Peyer's patch (tissue), 4 donors: Measurements from ENCODE around the gene COX6A2. TPM values are rescaled to one million over a fixed set of nuclear protein-coding genes. Genes with fewer than 3 reads are reported as not detected.

Source experiments
- DNase-seq, 3 donors: peaks; one replicate each; pipeline ENCODE4 v3.0.0-alpha.2; 2017 to 2019
- H3K27ac ChIP-seq, 4 donors: fragments of 200-600 bp; sonication (generic); one replicate each; pipeline ENCODE4 v1.5.1; 2016 to 2019
- H3K27me3 ChIP-seq, 2 donors: fragments of 200-600 bp; sonication (generic); one replicate each; pipeline ENCODE4 v1.5.1; 2019
- H3K36me3 ChIP-seq, 3 donors: fragments of 200-600 bp; sonication (generic); one replicate each; pipeline ENCODE4 v1.5.1; 2016 to 2019
- H3K4me1 ChIP-seq, 4 donors: fragments of 200-600 bp; sonication (generic); one replicate each; pipeline ENCODE4 v1.5.1; 2016 to 2019
- H3K4me3 ChIP-seq, 4 donors: fragments of 200-600 bp; sonication (generic); 1 replicate in 3 of 4; 2 replicates in 1 of 4; pipeline ENCODE4 v1.5.1; 2016 to 2019; ENCODE audit warnings: mild to moderate bottlenecking in 1 of 4
- H3K9me3 ChIP-seq, 4 donors: fragments of 200-600 bp; sonication (generic); one replicate each; pipeline ENCODE4 v1.5.1; 2016 to 2019; ENCODE audit warnings: mild to moderate bottlenecking in 1 of 4
- POLR2A ChIP-seq, 2 donors: fragments of 450-650 bp; IDR thresholded peaks; one replicate each; pipeline ENCODE4 v1.5.1; 2017; ENCODE audit warnings: antibody characterized with exemption in 2 of 2, mild to moderate bottlenecking in 2 of 2, moderate library complexity in 2 of 2
- total RNA-seq, 4 donors: library from RNA; depleted of rRNA; stranded (reverse); fragments of >200 nt; gene quantifications; one replicate each; pipeline ENCODE4 v1.1.0, GENCODE V29; 2016
- TF ChIP-seq, protein P1 (sequence below), 6 experiments: fragments of 450-650 bp in 4 of 6; fragments of 200-600 bp in 2 of 6; sonication (generic) in 1 of 6; IDR thresholded peaks; one replicate each; pipeline ENCODE4 v1.5.1; 2017 to 2019; ENCODE audit warnings: antibody characterized with exemption in 6 of 6, mild to moderate bottlenecking in 3 of 6, moderate library complexity in 1 of 6

Gene COX6A2
- total RNA-seq, 4 donors from 2014 or later = not detected

- Histone ChIP-seq H3K36me3 (no peaks in the 10 kb centered on the region), H3K9me3 (no peaks in the 10 kb centered on the region), H3K27me3 (no peaks in the 10 kb centered on the region), H3K4me3 (no peak overlapping the region), H3K27ac (no peak overlapping the region), H3K4me1 (peaks cover 0 to 9% (median 0%) of the 10 kb centered on the region in 4 donors)
- TF ChIP-seq, protein P1, sequence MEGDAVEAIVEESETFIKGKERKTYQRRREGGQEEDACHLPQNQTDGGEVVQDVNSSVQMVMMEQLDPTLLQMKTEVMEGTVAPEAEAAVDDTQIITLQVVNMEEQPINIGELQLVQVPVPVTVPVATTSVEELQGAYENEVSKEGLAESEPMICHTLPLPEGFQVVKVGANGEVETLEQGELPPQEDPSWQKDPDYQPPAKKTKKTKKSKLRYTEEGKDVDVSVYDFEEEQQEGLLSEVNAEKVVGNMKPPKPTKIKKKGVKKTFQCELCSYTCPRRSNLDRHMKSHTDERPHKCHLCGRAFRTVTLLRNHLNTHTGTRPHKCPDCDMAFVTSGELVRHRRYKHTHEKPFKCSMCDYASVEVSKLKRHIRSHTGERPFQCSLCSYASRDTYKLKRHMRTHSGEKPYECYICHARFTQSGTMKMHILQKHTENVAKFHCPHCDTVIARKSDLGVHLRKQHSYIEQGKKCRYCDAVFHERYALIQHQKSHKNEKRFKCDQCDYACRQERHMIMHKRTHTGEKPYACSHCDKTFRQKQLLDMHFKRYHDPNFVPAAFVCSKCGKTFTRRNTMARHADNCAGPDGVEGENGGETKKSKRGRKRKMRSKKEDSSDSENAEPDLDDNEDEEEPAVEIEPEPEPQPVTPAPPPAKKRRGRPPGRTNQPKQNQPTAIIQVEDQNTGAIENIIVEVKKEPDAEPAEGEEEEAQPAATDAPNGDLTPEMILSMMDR (IDR thresholded peaks at IDR 0.05) = no peak
- TF ChIP-seq POLR2A (IDR thresholded peaks at IDR 0.05) = no peak
- no peak for DNase-seq
Measured at GRCh38 chr16:31388535-31388934, 39.6 kb downstream of the COX6A2 start.

- Histone ChIP-seq H3K4me3 (no peak overlapping the region), H3K4me1 (peaks cover 0 to 9% (median 0%) of the 10 kb centered on the region in 4 donors), H3K27ac (no peak overlapping the region), H3K9me3 (no peaks in the 10 kb centered on the region), H3K27me3 (no peaks in the 10 kb centered on the region), H3K36me3 (no peaks in the 10 kb centered on the region)
- TF ChIP-seq POLR2A (IDR thresholded peaks at IDR 0.05) = no peak
- TF ChIP-seq, protein P1 (IDR thresholded peaks at IDR 0.05) = no peak
- no peak for DNase-seq
Measured at GRCh38 chr16:31386157-31386984, 41.8 kb downstream of the COX6A2 start.

DNA sequence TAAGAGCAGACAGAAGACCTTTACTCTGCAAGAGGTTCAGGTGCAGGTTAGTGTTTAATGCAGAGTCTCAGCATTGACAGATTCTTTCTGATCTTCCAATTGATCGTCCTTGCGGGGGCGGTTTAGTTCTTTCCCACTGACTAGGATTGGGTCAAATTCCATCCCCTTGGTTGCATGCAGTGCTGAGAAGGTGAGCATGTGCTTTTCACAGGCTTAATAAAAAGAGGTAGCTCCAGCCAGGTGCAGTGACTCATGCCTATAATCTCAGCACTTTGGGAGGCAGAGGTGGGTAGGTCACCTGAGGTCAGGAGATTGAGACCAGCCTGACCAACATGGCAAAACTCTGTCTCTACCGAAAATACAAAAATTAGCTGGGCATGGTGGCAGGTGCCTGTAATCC, 42.5 kb downstream of the COX6A2 start:
- H3K36me3 ChIP-seq = no peaks in the 10 kb centered on the region
- no peak for TF ChIP-seq POLR2A (IDR thresholded peaks at IDR 0.05)
- TF ChIP-seq, protein P1 (IDR thresholded peaks at IDR 0.05) = no peak
- H3K27ac ChIP-seq = no peak overlapping the region
- no peaks in the 10 kb centered on the region for H3K27me3 ChIP-seq
- H3K9me3 ChIP-seq = no peaks in the 10 kb centered on the region
- no peak overlapping the region for H3K4me3 ChIP-seq
- peaks cover 0 to 9% (median 0%) of the 10 kb centered on the region in 4 donors for H3K4me1 ChIP-seq
- peak in 1 of 3 donors; percentile 56 for DNase-seq

- Histone ChIP-seq H3K4me3 (no peak overlapping the region), H3K27ac (no peak overlapping the region), H3K4me1 (peaks cover 0 to 9% (median 0%) of the 10 kb centered on the region in 4 donors), H3K9me3 (no peaks in the 10 kb centered on the region), H3K36me3 (no peaks in the 10 kb centered on the region), H3K27me3 (no peaks in the 10 kb centered on the region)
- TF ChIP-seq POLR2A (IDR thresholded peaks at IDR 0.05) = no peak
- TF ChIP-seq, protein P1 (IDR thresholded peaks at IDR 0.05) = peak in 5 of 6 experiments; percentile 35 to 75 (median 69)
- peak; percentile 58 to 85 (median 79) for DNase-seq
Measured at GRCh38 chr16:31382485-31383161, 45.5 kb downstream of the COX6A2 start.

DNA sequence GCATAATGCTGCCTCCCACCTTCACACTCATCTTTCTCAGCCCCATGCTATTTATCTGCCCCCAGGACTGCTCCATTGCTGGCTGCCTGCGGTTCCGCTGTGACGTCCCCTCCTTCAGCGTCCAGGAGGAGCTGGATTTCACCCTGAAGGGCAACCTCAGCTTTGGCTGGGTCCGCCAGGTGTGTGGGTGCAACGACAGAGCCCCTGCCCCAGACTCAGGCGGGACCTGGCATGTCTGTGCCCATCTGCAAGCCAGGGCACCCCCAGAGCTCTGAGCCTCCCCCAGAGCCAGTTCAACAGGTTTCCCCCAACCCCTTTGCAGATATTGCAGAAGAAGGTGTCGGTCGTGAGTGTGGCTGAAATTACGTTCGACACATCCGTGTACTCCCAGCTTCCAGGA, 48.0 kb downstream of the COX6A2 start:
- TF ChIP-seq POLR2A (IDR thresholded peaks at IDR 0.05) = no peak
- TF ChIP-seq, protein P1 (IDR thresholded peaks at IDR 0.05) = no peak
- peaks cover 0 to 2% (median 0%) of the 10 kb centered on the region in 4 donors for H3K4me1 ChIP-seq
- no peaks in the 10 kb centered on the region for H3K9me3 ChIP-seq
- H3K27ac ChIP-seq = no peak overlapping the region
- DNase-seq = no peak
- no peaks in the 10 kb centered on the region for H3K36me3 ChIP-seq
- no peaks in the 10 kb centered on the region for H3K27me3 ChIP-seq
- no peak overlapping the region for H3K4me3 ChIP-seq

Other genes with a start within 250 kb of the COX6A2 start
- gene FUS, start 248.2 kb downstream of the COX6A2 start, total RNA-seq = 100 to 1,000 TPM in 2 of 4 donors, 10 to 100 TPM in 2; 69.7 to 173 (median 121) TPM
- gene PYCARD, start 225.6 kb downstream of the COX6A2 start, total RNA-seq = 100 to 1,000 TPM in 2 of 4 donors, 10 to 100 TPM in 2; 91.1 to 201 (median 125) TPM
- gene TRIM72, start 214.2 kb downstream of the COX6A2 start, total RNA-seq = not detected
- gene PYDC1, start 211.2 kb downstream of the COX6A2 start, total RNA-seq = not detected
- 10 to 100 TPM in 1 of 4 donors, 1 to 10 TPM in 2, under 1 TPM in 1; 0.35 to 14.9 (median 7.2) TPM for gene ITGAM, start 168.4 kb downstream of the COX6A2 start, total RNA-seq
- 10 to 100 TPM in 1 of 4 donors, 1 to 10 TPM in 1, under 1 TPM in 1, not detected in 1; 0.70 to 18.2 (median 2.5) TPM for gene ITGAX, start 73.2 kb downstream of the COX6A2 start, total RNA-seq
- gene ITGAD, start 35.0 kb downstream of the COX6A2 start, total RNA-seq = under 1 TPM in 1 of 4 donors, not detected in 3; 0.83 TPM
- gene ZNF843, start 14.4 kb upstream of the COX6A2 start, total RNA-seq = 1 to 10 TPM in 1 of 4 donors, under 1 TPM in 1, not detected in 2; 0.47 to 1.3 TPM
- 10 to 100 TPM; 12.4 to 20.4 (median 17.6) TPM for gene ARMC5, start 31.1 kb upstream of the COX6A2 start, total RNA-seq
- gene TGFB1I1, start 43.8 kb upstream of the COX6A2 start, total RNA-seq = 10 to 100 TPM in 3 of 4 donors, 1 to 10 TPM in 1; 6.0 to 45.4 (median 18.2) TPM
- gene SLC5A2, start 54.8 kb upstream of the COX6A2 start, total RNA-seq = 1 to 10 TPM in 2 of 4 donors, under 1 TPM in 1, not detected in 1; 0.94 to 5.4 (median 2.4) TPM
- gene RUSF1, start 80.0 kb upstream of the COX6A2 start, total RNA-seq = 100 to 1,000 TPM in 3 of 4 donors, 10 to 100 TPM in 1; 65.2 to 124 (median 110) TPM
- not detected for gene AHSP, start 99.5 kb upstream of the COX6A2 start, total RNA-seq